CD1c-positive myeloid dendritic cell (primary cell): ENCODE results near the gene PRR35.
"Not testable (repeated sequence)": the region's sequence is repeated elsewhere in the genome, so short reads cannot be mapped to it uniquely, and the experiment has no call there.

ENCODE experiments used
- DNase-seq: peaks from one replicate; pipeline ENCODE4 v3.0.0-alpha.2; 2016; ENCODE audit errors: extremely low spot score

PRR35 gene

GRCh38 chr16:593807-594206 lies 33.6 kb downstream of the PRR35 start:
- DNase-seq = no peak

GRCh38 chr16:595094-595528 lies 34.9 kb downstream of the PRR35 start:
- no peak for DNase-seq

DNA sequence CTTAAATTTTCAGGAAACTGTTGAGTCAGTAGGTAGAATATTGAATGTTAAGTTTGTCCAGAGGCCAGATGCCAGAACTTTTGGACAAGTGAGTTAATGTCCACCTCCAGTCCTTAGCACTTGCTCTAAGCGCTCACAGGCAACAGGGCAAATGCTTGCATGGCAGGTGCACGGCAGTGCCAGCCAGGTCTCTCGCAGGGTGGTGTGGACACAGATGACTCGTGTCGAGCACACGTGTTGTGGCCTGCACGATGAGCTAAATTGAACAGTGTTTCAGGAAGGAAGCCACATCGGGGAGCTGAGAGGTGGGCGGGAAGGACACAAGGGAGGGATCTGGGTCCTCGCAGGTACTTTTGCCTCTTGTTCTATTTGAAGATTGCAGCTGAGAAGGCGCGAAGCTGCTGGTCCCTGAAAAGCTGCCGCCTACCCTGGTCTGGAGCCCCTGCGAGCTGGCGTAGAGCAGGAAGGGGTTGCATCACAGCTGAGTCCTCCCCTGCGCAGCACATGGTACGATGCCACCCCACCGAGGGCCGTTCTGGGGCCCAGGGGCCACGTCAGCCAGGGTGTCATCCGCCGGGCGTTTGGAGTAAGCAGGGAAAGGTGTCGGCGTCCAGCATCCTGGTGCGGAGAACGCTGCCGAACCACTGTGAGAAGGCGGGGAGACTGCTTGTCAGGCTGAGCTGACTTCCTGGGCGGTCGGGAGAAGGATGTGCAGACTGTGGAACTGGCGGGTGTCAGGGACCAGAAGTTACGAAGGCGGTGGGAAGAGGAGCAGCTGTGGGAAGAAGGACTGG lies 35.9 kb downstream of the PRR35 start:
- peak; percentile 18 for DNase-seq

GRCh38 chr16:596736-597060 lies 36.5 kb downstream of the PRR35 start:
- no peak for DNase-seq

GRCh38 chr16:597655-598054 lies 37.5 kb downstream of the PRR35 start:
- DNase-seq = not testable (repeated sequence)

DNA sequence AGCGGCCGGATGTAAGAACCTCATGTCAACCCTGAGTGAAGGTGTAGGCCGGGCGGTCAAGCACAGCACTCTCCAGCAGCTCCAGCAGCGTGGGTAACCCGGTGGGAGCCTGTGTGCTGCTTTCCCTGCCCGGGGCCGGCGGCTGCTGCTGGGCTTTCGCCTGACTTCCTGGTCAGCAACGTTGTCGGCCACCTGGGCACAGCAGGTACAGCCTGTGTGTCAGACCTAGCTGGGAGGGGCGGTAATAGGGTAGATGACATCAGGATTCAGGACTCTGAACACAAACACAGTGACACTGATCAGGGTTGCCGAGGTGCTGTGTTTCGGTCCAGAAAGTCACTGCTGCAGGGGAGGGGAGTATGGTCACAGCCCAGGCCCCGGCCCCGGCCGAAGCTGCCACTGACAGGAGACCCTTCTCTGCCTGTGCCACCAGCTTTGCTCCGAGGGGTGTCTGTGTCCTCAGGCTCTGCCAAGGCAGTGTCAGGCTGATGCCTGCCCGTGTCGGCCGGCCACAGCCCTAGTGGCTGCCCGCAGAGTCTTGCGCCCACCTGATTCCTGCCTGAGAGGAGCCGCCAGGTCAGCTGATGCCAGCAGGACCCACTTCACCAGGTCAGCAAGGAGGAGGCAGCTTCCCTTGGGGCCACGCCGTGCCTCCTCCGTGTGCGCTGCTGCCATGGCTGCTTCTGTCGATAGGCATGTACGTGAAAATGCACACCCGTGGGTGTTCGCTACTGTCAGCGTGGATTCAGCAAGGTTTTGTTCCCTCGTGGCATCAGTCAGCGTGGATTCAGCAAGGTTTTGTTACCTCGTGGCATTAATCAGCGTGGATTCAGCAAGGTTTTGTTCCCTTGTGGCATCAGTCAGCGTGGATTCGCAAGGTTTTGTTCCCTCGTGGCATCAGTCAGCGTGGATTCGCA lies 38.9 kb downstream of the PRR35 start:
- DNase-seq = no peak

GRCh38 chr16:600781-601180 lies 40.6 kb downstream of the PRR35 start:
- DNase-seq = no peak

GRCh38 chr16:603933-604332 lies 43.7 kb downstream of the PRR35 start:
- no peak for DNase-seq

DNA sequence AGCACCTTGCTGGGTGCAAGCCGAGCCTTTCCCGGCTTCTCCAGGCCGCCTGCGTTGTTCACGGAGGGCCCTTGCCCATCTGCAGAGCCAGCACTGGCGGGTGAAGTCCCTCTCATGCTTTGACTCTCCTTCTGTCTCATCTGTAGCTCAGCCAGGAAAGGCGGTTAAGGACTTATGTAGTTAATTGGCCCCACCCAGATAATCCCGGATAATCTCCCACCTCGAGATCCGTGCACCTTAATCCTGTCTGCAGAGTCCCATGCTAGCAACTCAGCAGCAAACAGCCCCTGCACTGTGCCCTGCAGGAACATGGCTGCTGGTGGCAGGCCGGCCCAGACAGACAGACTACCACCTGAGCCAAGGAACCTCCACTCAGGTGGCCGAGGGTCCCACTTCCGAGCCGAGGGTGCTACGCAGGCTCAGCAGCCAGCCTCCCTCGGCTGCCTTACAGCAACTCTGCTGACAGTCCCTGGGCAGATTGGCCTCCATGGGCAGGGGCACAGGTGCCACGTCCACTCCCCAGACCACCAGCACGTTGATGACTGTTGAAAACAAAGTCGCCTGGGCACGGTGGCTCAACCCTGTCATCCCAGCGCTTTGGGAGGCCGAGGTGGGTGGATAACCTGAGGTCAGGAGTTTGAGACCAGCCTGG lies 46.6 kb downstream of the PRR35 start:
- no peak for DNase-seq

- DNase-seq = no peak
Observed at GRCh38 chr16:608019-608418, 47.8 kb downstream of the PRR35 start.

GRCh38 chr16:609316-609715 lies 49.1 kb downstream of the PRR35 start:
- no peak for DNase-seq

- DNase-seq = no peak
Observed at GRCh38 chr16:609984-610383, 49.8 kb downstream of the PRR35 start.

GRCh38 chr16:610513-611381 lies 50.6 kb downstream of the PRR35 start:
- peak; percentile 67 for DNase-seq

- no peak for DNase-seq
Observed at GRCh38 chr16:615122-615521, 54.9 kb downstream of the PRR35 start.
